Coronary artery (tissue), 2 donors: ENCODE data around the gene TPPP2.

ENCODE experiments used
- DNase-seq: peaks from one replicate; pipeline ENCODE4 v3.0.0-alpha.2; 2017; ENCODE audit warnings: low spot score
- H3K27ac ChIP-seq, 2 donors: fragments of 200-600 bp; sonication (generic); one replicate each; pipeline ENCODE4 v1.5.1; 2016 to 2019
- H3K4me3 ChIP-seq: fragments of 200-600 bp; sonication (generic); 2 replicates; pipeline ENCODE4 v1.5.1; 2016; ENCODE audit warnings: mild to moderate bottlenecking, moderate library complexity
- TF ChIP-seq, protein P1 (sequence below): fragments of 200-600 bp; sonication (generic); IDR thresholded peaks from one replicate; pipeline ENCODE4 v1.5.1; 2019; ENCODE audit warnings: antibody characterized with exemption

The TPPP2 gene

DNA sequence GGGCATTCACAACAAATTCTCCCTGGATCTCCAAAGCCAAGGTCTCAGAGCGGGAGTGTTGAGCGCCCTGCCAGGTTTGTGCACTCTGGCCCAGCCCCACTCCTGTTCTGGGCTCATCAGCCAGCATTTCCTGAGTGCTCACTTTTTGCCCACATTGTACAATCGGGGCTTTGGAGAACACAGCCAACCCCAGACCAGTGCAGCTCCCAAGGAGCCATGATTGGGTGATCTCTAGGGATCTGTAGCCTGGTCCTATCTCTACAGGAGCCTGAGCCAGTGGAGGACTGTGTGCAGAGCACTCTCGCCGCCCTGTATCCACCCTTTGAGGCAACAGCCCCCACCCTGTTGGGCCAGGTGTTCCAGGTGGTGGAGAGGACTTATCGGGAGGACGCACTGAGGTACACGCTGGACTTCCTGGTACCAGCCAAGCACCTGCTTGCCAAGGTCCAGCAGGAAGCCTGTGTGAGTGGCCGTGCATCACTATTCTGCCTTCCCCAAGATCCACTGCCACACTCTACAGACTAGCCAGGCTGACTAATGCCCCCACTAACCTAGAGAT is 42.8 kb downstream of the TPPP2 start:
- H3K27ac ChIP-seq: peak overlapping the region; percentile 93 to 97
- peak overlapping the region; percentile 80 for H3K4me3 ChIP-seq
- TF ChIP-seq, protein P1, sequence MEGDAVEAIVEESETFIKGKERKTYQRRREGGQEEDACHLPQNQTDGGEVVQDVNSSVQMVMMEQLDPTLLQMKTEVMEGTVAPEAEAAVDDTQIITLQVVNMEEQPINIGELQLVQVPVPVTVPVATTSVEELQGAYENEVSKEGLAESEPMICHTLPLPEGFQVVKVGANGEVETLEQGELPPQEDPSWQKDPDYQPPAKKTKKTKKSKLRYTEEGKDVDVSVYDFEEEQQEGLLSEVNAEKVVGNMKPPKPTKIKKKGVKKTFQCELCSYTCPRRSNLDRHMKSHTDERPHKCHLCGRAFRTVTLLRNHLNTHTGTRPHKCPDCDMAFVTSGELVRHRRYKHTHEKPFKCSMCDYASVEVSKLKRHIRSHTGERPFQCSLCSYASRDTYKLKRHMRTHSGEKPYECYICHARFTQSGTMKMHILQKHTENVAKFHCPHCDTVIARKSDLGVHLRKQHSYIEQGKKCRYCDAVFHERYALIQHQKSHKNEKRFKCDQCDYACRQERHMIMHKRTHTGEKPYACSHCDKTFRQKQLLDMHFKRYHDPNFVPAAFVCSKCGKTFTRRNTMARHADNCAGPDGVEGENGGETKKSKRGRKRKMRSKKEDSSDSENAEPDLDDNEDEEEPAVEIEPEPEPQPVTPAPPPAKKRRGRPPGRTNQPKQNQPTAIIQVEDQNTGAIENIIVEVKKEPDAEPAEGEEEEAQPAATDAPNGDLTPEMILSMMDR: no peak
- DNase-seq: no peak

DNA sequence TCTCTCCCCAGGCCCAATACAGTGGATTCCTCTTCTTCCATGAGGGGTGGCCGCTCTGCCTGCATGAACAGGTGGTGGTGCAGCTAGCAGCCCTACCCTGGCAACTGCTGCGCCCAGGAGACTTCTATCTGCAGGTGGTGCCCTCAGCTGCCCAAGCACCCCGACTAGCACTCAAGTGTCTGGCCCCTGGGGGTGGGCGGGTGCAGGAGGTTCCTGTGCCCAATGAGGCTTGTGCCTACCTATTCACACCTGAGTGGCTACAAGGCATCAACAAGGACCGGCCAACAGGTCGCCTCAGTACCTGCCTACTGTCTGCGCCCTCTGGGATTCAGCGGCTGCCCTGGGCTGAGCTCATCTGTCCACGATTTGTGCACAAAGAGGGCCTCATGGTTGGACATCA is 43.9 kb downstream of the TPPP2 start:
- TF ChIP-seq, protein P1: no peak
- DNase-seq: no peak
- Histone ChIP-seq H3K27ac (peak overlapping the region in 1 of 2 donors; percentile 93), H3K4me3 (no peak overlapping the region)

DNA sequence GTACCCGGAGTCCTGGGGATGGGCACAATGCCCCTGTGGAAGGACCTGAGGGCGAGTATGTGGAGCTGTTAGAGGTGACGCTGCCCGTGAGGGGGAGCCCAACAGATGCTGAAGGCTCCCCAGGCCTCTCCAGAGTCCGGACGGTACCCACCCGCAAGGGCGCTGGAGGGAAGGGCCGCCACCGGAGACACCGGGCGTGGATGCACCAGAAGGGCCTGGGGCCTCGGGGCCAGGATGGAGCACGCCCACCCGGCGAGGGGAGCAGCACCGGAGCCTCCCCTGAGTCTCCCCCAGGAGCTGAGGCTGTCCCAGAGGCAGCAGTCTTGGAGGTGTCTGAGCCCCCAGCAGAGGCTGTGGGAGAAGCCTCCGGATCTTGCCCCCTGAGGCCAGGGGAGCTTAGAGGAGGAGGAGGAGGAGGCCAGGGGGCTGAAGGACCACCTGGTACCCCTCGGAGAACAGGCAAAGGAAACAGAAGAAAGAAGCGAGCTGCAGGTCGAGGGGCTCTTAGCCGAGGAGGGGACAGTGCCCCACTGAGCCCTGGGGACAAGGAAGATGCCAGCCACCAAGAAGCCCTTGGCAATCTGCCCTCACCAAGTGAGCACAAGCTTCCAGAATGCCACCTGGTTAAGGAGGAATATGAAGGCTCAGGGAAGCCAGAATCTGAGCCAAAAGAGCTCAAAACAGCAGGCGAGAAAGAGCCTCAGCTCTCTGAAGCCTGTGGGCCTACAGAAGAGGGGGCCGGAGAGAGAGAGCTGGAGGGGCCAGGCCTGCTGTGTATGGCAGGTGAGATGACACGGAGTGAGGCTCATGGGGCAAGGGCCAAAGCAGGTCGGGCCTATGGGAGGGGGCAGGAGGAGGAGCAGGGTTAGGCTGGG is 44.6 kb downstream of the TPPP2 start:
- no peak for DNase-seq
- no peak overlapping the region for H3K4me3 ChIP-seq
- TF ChIP-seq, protein P1: no peak
- H3K27ac ChIP-seq: no peak overlapping the region

DNA sequence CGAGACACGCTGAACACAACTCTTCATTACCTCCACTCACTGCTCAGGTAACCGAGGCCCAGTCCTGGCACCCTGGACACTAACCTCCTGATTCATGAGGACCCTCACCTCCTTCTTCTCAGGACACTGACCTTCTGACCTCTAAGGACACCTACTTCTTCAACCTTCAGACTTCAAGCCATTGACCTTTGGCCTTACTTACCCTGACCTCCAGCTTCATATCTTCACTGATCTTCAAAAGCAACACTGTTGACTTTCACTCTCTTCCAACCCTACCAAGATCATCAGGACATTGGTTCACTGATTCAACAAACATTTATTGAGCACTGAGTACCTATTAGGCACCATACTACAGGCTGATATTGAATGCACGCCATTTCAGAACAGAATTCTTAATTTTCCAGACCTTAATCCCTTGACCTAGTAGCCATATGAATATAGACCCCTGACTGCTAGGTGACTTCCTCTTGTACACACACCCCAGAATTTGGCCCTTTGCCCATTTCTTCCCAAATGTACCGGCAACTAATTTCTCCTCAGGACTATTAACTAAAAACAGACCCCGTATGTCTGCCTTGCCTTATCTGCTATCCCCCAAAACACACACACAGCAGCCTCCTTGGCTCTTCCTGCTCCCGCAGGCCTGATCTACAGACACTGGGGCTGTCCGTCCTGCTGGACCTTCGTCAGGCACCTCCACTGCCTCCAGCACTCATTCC is 45.9 kb downstream of the TPPP2 start:
- no peak overlapping the region for H3K4me3 ChIP-seq
- no peak for DNase-seq
- TF ChIP-seq, protein P1: no peak
- no peak overlapping the region for H3K27ac ChIP-seq

DNA sequence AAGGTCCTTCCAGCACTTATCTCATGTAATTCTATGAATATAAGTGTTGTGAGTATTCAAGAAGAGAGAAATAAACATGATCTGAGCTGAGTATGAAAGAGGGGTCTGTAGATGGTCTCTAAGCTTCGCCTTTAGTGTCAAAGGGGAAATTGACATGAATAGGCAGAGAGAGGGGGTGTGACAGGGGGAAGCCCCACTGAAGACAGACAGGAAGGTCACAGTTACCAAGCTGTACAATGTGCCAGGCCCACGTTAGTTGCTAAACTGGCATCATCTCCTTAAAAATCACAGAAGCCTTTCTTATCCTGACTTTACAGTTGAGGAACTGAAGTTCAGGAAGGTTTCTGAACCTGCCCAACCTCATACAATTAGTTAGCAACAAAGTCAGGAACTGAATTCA is 47.7 kb downstream of the TPPP2 start:
- Histone ChIP-seq H3K27ac (no peak overlapping the region), H3K4me3 (no peak overlapping the region)
- TF ChIP-seq, protein P1: no peak
- DNase-seq: no peak

DNA sequence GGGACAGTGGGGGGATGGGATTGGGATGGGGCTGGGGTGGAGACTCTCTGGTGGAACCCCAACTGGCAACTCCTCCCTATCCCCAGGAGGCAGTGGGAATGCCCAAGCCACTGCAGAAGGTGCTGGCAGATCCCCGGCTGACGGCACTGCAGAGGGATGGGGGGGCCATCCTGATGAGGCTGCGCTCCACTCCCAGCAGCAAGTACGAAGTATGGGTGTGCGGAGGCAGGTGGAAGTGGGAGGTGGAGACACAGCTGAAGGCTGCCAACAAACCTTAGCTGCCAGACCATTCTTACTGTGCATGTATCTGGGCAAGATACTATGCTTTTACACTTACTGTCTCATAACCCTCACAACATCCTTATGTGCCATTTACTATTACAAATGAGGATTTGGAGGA is 48.3 kb downstream of the TPPP2 start:
- no peak overlapping the region for H3K4me3 ChIP-seq
- no peak for DNase-seq
- TF ChIP-seq, protein P1: no peak
- H3K27ac ChIP-seq: no peak overlapping the region
